IPS-20b (cell line): ENCODE results near the gene TAF12.
"Not testable (repeated sequence)": the region's sequence is repeated elsewhere in the genome, so short reads cannot be mapped to it uniquely, and the experiment has no call there.

Source experiments
- H3K27ac ChIP-seq: one replicate; pipeline ENCODE4 v1.5.1; 2013; ENCODE audit warnings: low read length
- H3K27me3 ChIP-seq: 2 replicates; pipeline ENCODE4 v1.6.1; 2013; ENCODE audit warnings: mild to moderate bottlenecking, low read length, inconsistent platforms; ENCODE audit not compliant: insufficient read depth
- H3K36me3 ChIP-seq: 2 replicates; pipeline ENCODE4 v1.6.1; 2013; ENCODE audit warnings: low read depth, mild to moderate bottlenecking, inconsistent platforms, low read length, moderate library complexity; ENCODE audit not compliant: insufficient read depth
- H3K4me1 ChIP-seq: 2 replicates; pipeline ENCODE4 v1.6.1; 2013; ENCODE audit warnings: mild to moderate bottlenecking, control low read depth, inconsistent platforms, low read length, moderate library complexity; ENCODE audit not compliant: insufficient read depth
- H3K4me3 ChIP-seq: 2 replicates; pipeline ENCODE4 v1.5.1; 2013; ENCODE audit warnings: mild to moderate bottlenecking, low read length, inconsistent platforms
- H3K9ac ChIP-seq: 2 replicates; pipeline ENCODE4 v1.6.1; 2013; ENCODE audit warnings: low read depth, mild to moderate bottlenecking, inconsistent platforms, low read length, moderate library complexity
- H3K9me3 ChIP-seq: 2 replicates; pipeline ENCODE4 v1.6.1; 2013; ENCODE audit warnings: mild to moderate bottlenecking, low read depth, low read length, inconsistent platforms; ENCODE audit not compliant: insufficient read depth

TAF12 gene

GRCh38 chr1:28663871-28664470, 21.1 kb upstream of the TAF12 start:
- no peak overlapping the region for H3K9ac ChIP-seq
- no peaks in the 10 kb centered on the region for H3K36me3 ChIP-seq
- H3K4me1 ChIP-seq: no peaks in the 10 kb centered on the region; the same call in 1 of the 2 replicates
- no peaks in the 10 kb centered on the region for H3K9me3 ChIP-seq
- H3K4me3 ChIP-seq: no peak overlapping the region
- no peaks in the 10 kb centered on the region for H3K27me3 ChIP-seq
- H3K27ac ChIP-seq: no peak overlapping the region

- H3K4me3 ChIP-seq: no peak overlapping the region
- H3K9me3 ChIP-seq: no peaks in the 10 kb centered on the region
- no peaks in the 10 kb centered on the region for H3K27me3 ChIP-seq
- no peaks in the 10 kb centered on the region for H3K4me1 ChIP-seq
- H3K9ac ChIP-seq: no peak overlapping the region
- no peaks in the 10 kb centered on the region for H3K36me3 ChIP-seq
- H3K27ac ChIP-seq: no peak overlapping the region
Measured at GRCh38 chr1:28656335-28656734, 13.5 kb upstream of the TAF12 start.

- H3K9me3 ChIP-seq, H3K4me1 ChIP-seq, H3K9ac ChIP-seq, H3K27ac ChIP-seq, H3K36me3 ChIP-seq, H3K27me3 ChIP-seq, H3K4me3 ChIP-seq: not testable (repeated sequence)
Measured at GRCh38 chr1:28655448-28656311, 12.8 kb upstream of the TAF12 start.

GRCh38 chr1:28653870-28654269, 11.0 kb upstream of the TAF12 start:
- not testable (repeated sequence) for H3K27me3 ChIP-seq, H3K36me3 ChIP-seq, H3K9me3 ChIP-seq, H3K4me1 ChIP-seq, H3K9ac ChIP-seq, H3K4me3 ChIP-seq, H3K27ac ChIP-seq

- H3K4me3 ChIP-seq, H3K36me3 ChIP-seq, H3K9ac ChIP-seq, H3K9me3 ChIP-seq, H3K27ac ChIP-seq, H3K4me1 ChIP-seq, H3K27me3 ChIP-seq: not testable (repeated sequence)
Measured at GRCh38 chr1:28653063-28653462, 10.2 kb upstream of the TAF12 start.

- Histone ChIP-seq H3K36me3 (no peaks in the 10 kb centered on the region), H3K9ac (peak within 1 kb of the TSS; percentile 90), H3K9me3 (no peaks in the 10 kb centered on the region), H3K27me3 (no peaks in the 10 kb centered on the region), H3K4me3 (peak within 1 kb of the TSS; percentile 62), H3K4me1 (no peaks in the 10 kb centered on the region), H3K27ac (peak within 1 kb of the TSS; percentile 95)
Measured at GRCh38 chr1:28648474-28649198, 5.8 kb upstream of the TAF12 start, which contains the start of gene RNU11. Gene RNU11 (plus strand): TSS chr1:28648600.

DNA sequence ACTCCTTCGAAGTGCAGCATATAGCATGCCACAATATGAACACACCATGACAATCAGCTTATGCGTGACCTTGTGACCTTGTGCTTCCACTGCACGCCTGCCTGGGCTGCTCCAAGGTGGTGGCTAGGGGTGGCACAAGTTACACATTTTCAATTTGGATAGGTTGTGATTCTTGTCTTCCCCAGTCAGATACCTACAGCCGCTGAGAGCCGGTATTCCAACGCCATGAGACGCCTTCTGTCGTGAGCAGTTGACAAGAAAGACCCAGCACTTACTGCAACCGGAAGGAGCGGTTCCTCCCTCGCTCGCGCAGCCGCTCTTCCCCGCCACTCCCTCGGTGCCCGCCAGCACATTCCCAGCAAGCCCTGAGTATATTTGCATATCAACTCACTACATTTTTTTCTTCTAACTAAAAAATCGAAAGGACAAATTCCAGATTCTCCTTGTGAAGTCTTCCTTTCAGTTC, 5.2 kb upstream of the TAF12 start:
- H3K36me3 ChIP-seq: no peaks in the 10 kb centered on the region
- H3K4me1 ChIP-seq: no peaks in the 10 kb centered on the region; the same call in 1 of the 2 replicates
- H3K9ac ChIP-seq: peak overlapping the region; percentile 90
- no peaks in the 10 kb centered on the region for H3K9me3 ChIP-seq
- peak overlapping the region; percentile 62 for H3K4me3 ChIP-seq
- H3K27me3 ChIP-seq: no peaks in the 10 kb centered on the region
- peak overlapping the region; percentile 95 for H3K27ac ChIP-seq

DNA sequence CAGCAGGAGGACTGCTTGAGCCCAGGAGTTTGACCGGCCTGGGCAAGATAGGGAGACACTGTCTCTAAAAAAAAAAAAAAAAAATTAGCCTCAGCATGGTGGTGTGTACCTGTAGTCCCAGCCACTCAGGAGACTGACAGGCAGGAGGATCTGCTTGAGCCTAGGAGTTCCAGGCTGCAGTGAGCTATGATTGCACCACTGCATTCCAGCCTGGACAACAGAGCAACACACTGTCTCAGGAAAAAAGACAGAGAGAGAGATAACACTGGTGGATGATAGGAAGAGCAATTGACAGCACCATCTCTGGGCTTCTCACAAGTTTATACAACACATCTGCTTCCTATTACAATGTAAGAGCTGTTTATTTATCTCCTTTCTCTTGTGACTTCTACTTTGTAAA, 3.2 kb upstream of the TAF12 start:
- Histone ChIP-seq H3K4me1 (peaks cover 4% of the 10 kb centered on the region; the same call in 1 of the 2 replicates), H3K4me3 (no peak overlapping the region), H3K9ac (no peak overlapping the region), H3K36me3 (no peaks in the 10 kb centered on the region), H3K9me3 (no peaks in the 10 kb centered on the region), H3K27ac (no peak overlapping the region), H3K27me3 (no peaks in the 10 kb centered on the region)

DNA sequence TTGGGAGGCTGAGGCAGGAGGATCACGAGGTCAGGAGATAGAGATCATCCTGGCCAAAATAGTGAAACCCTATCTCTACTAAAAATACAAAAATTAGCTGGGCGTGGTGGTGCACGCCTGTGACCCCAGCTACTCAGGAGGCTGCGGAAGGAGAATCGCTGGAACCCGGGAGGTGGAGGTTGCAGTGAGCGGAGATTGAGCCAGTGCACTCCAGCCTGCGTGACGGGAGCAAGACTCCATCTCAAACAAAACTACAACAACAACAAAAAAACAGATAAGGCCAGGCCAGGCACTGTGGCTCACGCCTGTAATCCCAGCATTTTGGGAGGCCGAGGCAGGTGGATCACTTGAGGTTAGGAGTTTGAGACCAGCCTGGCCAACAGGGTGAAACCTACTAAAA, 2.5 kb upstream of the TAF12 start:
- H3K36me3 ChIP-seq, H3K9ac ChIP-seq, H3K27ac ChIP-seq, H3K9me3 ChIP-seq, H3K27me3 ChIP-seq, H3K4me3 ChIP-seq, H3K4me1 ChIP-seq: not testable (repeated sequence)

DNA sequence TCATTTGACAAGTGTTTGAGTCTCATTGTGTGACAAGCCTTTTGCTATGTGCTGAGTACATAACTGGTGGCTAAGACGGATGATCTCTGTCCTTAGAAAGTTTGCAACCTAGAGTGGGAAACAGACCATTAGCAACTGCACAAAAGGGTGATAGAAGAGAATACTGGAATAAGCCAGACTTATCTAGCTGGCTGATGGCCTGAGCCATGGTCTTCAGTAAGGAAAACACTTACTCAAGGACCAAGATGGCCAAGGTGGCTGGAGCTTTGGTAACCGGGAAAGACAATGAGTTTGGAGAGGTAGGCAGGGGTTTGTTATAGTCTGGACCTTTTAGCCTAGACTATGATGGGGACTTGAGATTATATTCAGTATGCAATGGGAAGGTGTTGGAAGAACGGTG, 1.6 kb upstream of the TAF12 start:
- no peak overlapping the region for H3K9ac ChIP-seq
- H3K27me3 ChIP-seq: no peaks in the 10 kb centered on the region
- no peaks in the 10 kb centered on the region for H3K36me3 ChIP-seq
- no peak overlapping the region for H3K27ac ChIP-seq
- H3K4me3 ChIP-seq: no peak overlapping the region
- H3K9me3 ChIP-seq: no peaks in the 10 kb centered on the region
- peaks cover 4% of the 10 kb centered on the region; the same call in 1 of the 2 replicates for H3K4me1 ChIP-seq

DNA sequence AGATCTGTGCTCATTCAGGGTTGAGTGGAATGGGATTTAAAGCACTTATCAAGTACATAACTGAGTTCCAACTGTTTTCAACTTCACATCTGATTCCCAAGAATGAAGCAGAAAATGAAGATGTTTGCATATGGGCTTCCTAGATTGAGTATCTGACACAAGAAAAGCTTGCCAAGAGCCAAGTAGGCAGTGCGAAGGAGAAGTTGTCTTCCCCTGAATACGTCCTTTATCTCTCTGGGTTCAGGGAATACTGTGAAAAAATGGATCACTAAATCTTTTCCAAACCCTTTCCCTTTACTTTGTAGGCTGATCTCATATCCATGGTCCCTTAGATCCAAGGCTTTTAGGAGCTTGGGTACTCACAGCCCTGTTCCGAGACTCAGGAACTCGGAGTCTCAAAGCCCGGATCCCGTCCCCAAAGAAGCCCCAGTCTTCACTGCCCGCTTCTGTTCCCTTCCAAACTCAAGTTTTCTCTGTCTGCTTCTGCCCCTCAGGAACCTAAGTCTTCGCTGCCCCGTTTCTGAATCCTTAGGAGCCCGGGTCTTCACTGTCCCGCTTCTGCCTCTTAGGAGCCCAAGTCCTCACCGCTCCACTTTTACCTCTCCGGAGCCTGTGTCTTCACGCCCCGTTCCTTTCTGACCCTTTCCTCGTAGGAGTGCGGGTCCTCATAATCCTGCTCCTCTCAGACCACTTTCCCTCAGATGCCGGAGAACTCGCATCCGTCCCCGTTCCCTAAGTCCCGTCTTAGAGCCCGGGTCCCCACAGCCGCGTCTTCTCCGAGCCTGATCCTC, 616 bp downstream of the TAF12 start:
- Histone ChIP-seq H3K9ac (peak overlapping the region; percentile 93), H3K4me3 (peak overlapping the region; percentile 89), H3K9me3 (no peaks in the 10 kb centered on the region), H3K4me1 (peaks cover 4% of the 10 kb centered on the region; the same call in 1 of the 2 replicates), H3K27ac (peak overlapping the region; percentile 29), H3K36me3 (no peaks in the 10 kb centered on the region), H3K27me3 (no peaks in the 10 kb centered on the region)
